PC-3 (cell line): ENCODE measurements around the gene SLC24A3. TPM values are rescaled to one million over a fixed set of nuclear protein-coding genes. Genes with fewer than 3 reads are reported as not detected.
"Not testable (repeated sequence)": the region's sequence is repeated elsewhere in the genome, so short reads cannot be mapped to it uniquely, and the experiment has no call there.

Experiments used
- ATAC-seq: fragments of 200-7000 bp; cut with Tn5 transposase; 2 replicates; pipeline ENCODE4 v1.9.1; 2020; ENCODE audit warnings: mild to moderate bottlenecking, moderate library complexity
- BruUV-seq: library from RNA; stranded (reverse); fragments of 400-500 nt; replicated peaks from 2 replicates; lab custom pipeline; 2021; lab: Mats Ljungman, UMichigan
- CTCF ChIA-PET: fragments of 300-600 bp; sonication (Branson Sonifier 250); formaldehyde crosslinking; loops from one replicate; lab custom pipeline; 2022; ENCODE audit warnings: antibody characterized with exemption; lab: Charles Lee
- POLR2A ChIA-PET: fragments of 300-600 bp; sonication (Branson Sonifier 250); formaldehyde crosslinking; loops from one replicate; lab custom pipeline; 2022; ENCODE audit warnings: antibody characterized with exemption; ENCODE audit not compliant: unreplicated experiment; lab: Charles Lee
- DNase-seq: peaks from one replicate; pipeline ENCODE4 v3.0.0-alpha.2; 2015
- H2AFZ ChIP-seq: fragments of 300-600 bp; sonication (generic); 2 replicates; pipeline ENCODE4 v1.6.0; 2016; ENCODE audit warnings: antibody characterized with exemption, low read length
- H3F3A ChIP-seq: fragments of 300-600 bp; sonication (generic); one replicate; pipeline ENCODE4 v1.6.0; 2017; ENCODE audit warnings: antibody characterized with exemption, low read length, control low read depth, mild to moderate bottlenecking; ENCODE audit not compliant: unreplicated experiment
- H3K27ac ChIP-seq: fragments of 300-600 bp; sonication (generic); 2 replicates; pipeline ENCODE4 v1.5.1; 2016; ENCODE audit warnings: mild to moderate bottlenecking, low read length
- H3K27me3 ChIP-seq: fragments of 300-600 bp; sonication (generic); 2 replicates; pipeline ENCODE4 v1.6.1; 2016; ENCODE audit warnings: low read length, mixed read lengths
- H3K36me3 ChIP-seq: fragments of 300-600 bp; sonication (generic); 2 replicates; pipeline ENCODE4 v1.6.1; 2016; ENCODE audit warnings: low read depth, mixed run types, low read length, mixed read lengths
- H3K4me1 ChIP-seq: fragments of 300-600 bp; sonication (generic); 2 replicates; pipeline ENCODE4 v1.5.1; 2016; ENCODE audit warnings: low read length; ENCODE audit not compliant: insufficient read depth
- H3K4me2 ChIP-seq: fragments of 300-600 bp; sonication (generic); 2 replicates; pipeline ENCODE4 v1.6.0; 2016; ENCODE audit warnings: low read length
- H3K4me3 ChIP-seq: fragments of 300-600 bp; sonication (generic); 2 replicates; pipeline ENCODE4 v1.5.1; 2016; ENCODE audit warnings: mild to moderate bottlenecking, low read length, mixed read lengths
- H3K79me2 ChIP-seq: fragments of 300-600 bp; sonication (generic); 2 replicates; pipeline ENCODE4 v1.6.1; 2017; ENCODE audit warnings: low read length, mixed read lengths
- H3K9ac ChIP-seq: fragments of 300-600 bp; sonication (generic); 2 replicates; pipeline ENCODE4 v1.6.0; 2016; ENCODE audit warnings: mild to moderate bottlenecking, low read length
- H3K9me2 ChIP-seq: fragments of 300-600 bp; sonication (generic); replicated peaks from 2 replicates; pipeline ENCODE4 v1.6.1; 2016; ENCODE audit warnings: mixed run types, low read length, mixed read lengths
- H3K9me3 ChIP-seq: fragments of 300-600 bp; sonication (generic); 2 replicates; pipeline ENCODE4 v1.6.1; 2016; ENCODE audit warnings: low read length, mixed read lengths
- H4K20me1 ChIP-seq: fragments of 300-600 bp; sonication (generic); 2 replicates; pipeline ENCODE4 v1.6.1; 2016; ENCODE audit warnings: low read length, mixed read lengths
- CTCF ChIP-seq: fragments of 300-600 bp; sonication (generic); conservative IDR thresholded peaks from 2 replicates; pipeline ENCODE4 v1.5.1; 2017; ENCODE audit warnings: antibody characterized with exemption, low read depth, mild to moderate bottlenecking, low read length
- EZH2 ChIP-seq: fragments of 300-600 bp; sonication (generic); IDR thresholded peaks from one replicate; pipeline ENCODE4 v1.6.1; 2017; ENCODE audit warnings: antibody characterized with exemption, mild to moderate bottlenecking, low read length; ENCODE audit not compliant: unreplicated experiment
- EZH2phosphoT487 ChIP-seq: fragments of 300-600 bp; sonication (generic); IDR thresholded peaks from 2 replicates; pipeline ENCODE4 v1.6.1; 2018; ENCODE audit warnings: mild to moderate bottlenecking, antibody characterized with exemption, low read length, borderline replicate concordance
- intact Hi-C: fragments of 100-400 bp; cut with micrococcal nuclease; formaldehyde crosslinking; loops from 2 replicates; pipeline ENCODE4 v1.9.0; 2023
- total RNA-seq: library from RNA; depleted of rRNA; stranded (reverse); fragments of >200 nt; gene quantifications from 2 replicates; pipeline ENCODE4 v1.2.3, GENCODE V29; 2014

The SLC24A3 gene
- total RNA-seq, 1 experiment from 2014 or later = 0.11 TPM

DNA sequence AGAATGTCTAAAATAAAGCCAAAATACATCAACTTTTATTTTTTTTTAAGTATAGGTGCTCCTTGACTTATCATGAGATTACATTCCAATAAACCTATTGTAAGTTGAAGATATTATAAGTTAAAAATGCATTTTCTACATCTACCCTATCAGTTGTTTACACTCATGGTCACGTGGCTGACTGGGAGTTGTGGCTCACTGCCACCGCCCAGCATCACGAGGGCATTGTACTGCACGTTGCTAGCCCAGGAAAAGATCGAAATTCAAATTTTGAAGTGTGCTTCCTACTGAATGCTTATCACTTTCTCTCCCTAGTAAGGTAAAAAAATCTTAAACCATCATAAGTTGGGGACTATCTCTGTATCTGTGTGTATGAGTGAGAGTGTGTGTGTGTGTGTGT lies 419.0 kb downstream of the SLC24A3 start:
- no peaks in the 10 kb centered on the region for H3K36me3 ChIP-seq
- H3K27ac ChIP-seq = no peak overlapping the region
- POLR2A ChIA-PET = no interaction called here
- BruUV-seq = no TSS peak
- no peak overlapping the region for H2AFZ ChIP-seq
- no peak overlapping the region for H3K4me3 ChIP-seq
- H3K79me2 ChIP-seq = no peaks in the 10 kb centered on the region
- H3K27me3 ChIP-seq = peaks cover 48% of the 10 kb centered on the region
- H4K20me1 ChIP-seq = no peaks in the 10 kb centered on the region
- no peak overlapping the region for H3K9ac ChIP-seq
- no peaks in the 10 kb centered on the region for H3K4me1 ChIP-seq
- CTCF ChIA-PET = no interaction called here
- H3K4me2 ChIP-seq = no peak overlapping the region
- no peaks in the 10 kb centered on the region for H3K9me3 ChIP-seq
- DNase-seq (no peak), ATAC-seq (no peak)
- TF ChIP-seq EZH2phosphoT487 (no peak), CTCF (no peak), EZH2 (no peak)
- intact Hi-C loops = no loop called here
- no peaks in the 10 kb centered on the region for H3F3A ChIP-seq
- H3K9me2 ChIP-seq = no peaks in the 10 kb centered on the region

GRCh38 chr20:19633985-19634384 lies 421.5 kb downstream of the SLC24A3 start:
- TF ChIP-seq CTCF (no peak), EZH2phosphoT487 (no peak), EZH2 (no peak)
- no peaks in the 10 kb centered on the region for H3K9me2 ChIP-seq
- no peak overlapping the region for H3K27ac ChIP-seq
- DNase-seq (no peak), ATAC-seq (no peak)
- intact Hi-C loops = no loop called here
- H3K4me2 ChIP-seq = no peak overlapping the region
- BruUV-seq = no TSS peak
- H3K79me2 ChIP-seq = no peaks in the 10 kb centered on the region
- H3K4me1 ChIP-seq = no peaks in the 10 kb centered on the region
- no peaks in the 10 kb centered on the region for H4K20me1 ChIP-seq
- ChIA-PET CTCF (no interaction called here), POLR2A (no interaction called here)
- no peaks in the 10 kb centered on the region for H3K36me3 ChIP-seq
- no peak overlapping the region for H3K9ac ChIP-seq
- H2AFZ ChIP-seq = no peak overlapping the region
- H3F3A ChIP-seq = no peaks in the 10 kb centered on the region
- no peaks in the 10 kb centered on the region for H3K9me3 ChIP-seq
- peaks cover 59% of the 10 kb centered on the region for H3K27me3 ChIP-seq
- no peak overlapping the region for H3K4me3 ChIP-seq

DNA sequence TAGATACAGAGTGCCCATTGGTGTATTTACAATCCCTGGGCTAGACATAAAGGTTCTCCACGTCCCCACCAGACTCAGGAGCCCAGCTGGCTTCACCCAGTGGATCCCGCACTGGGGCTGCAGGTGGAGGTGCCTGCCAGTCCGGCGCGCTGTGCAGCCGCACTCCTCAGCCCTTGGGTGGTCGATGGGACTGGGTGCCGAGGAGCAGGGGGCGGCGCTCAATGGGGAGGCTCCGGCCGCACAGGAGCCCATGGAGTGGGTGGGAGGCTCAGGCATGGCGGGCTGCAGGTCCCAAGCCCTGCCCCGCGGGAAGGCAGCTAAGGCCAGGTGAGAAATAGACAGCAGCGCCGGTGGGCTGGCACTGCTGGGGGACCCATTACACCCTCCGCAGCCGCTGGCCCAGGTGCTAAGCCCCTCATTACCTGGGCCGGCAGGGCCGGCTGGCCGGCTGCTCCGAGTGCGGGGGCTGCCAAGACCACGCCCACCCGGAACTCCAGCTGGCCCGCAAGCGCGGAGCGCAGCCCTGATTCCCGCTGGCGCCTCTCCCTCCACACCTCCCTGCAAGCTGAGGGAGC lies 427.1 kb downstream of the SLC24A3 start:
- POLR2A ChIA-PET, H3K9me2 ChIP-seq: not testable (repeated sequence)

More for the DNA sequence above, 427.1 kb downstream of the SLC24A3 start:
- DNase-seq, H2AFZ ChIP-seq, H3K4me3 ChIP-seq, H3K9ac ChIP-seq, intact Hi-C loops, BruUV-seq, H3K4me1 ChIP-seq, H3K79me2 ChIP-seq, H4K20me1 ChIP-seq, ATAC-seq, H3F3A ChIP-seq, H3K36me3 ChIP-seq, H3K9me3 ChIP-seq, H3K27ac ChIP-seq, H3K4me2 ChIP-seq, CTCF ChIA-PET: not testable (repeated sequence)
- peaks cover 44% of the 10 kb centered on the region for H3K27me3 ChIP-seq
